NCI-H1105 (cell line): ENCODE measurements around the gene USP48.
"Not testable (repeated sequence)": the region's sequence is repeated elsewhere in the genome, so short reads cannot be mapped to it uniquely, and the experiment has no call there.

Experiments
- DNase-seq: peaks from one replicate; lab custom pipeline; 2025; lab: John Stamatoyannopoulos, UW

Gene USP48

GRCh38 chr1:21782868-21783678 is at the start of gene USP48:
TSS of gene USP48 (minus strand) at chr1:21783149. CDS start at chr1:21782957, 192 bp downstream.
- peak; percentile 97 for DNase-seq

GRCh38 chr1:21831454-21831970 is 48.6 kb upstream of the USP48 start:
- DNase-seq = no peak

DNA sequence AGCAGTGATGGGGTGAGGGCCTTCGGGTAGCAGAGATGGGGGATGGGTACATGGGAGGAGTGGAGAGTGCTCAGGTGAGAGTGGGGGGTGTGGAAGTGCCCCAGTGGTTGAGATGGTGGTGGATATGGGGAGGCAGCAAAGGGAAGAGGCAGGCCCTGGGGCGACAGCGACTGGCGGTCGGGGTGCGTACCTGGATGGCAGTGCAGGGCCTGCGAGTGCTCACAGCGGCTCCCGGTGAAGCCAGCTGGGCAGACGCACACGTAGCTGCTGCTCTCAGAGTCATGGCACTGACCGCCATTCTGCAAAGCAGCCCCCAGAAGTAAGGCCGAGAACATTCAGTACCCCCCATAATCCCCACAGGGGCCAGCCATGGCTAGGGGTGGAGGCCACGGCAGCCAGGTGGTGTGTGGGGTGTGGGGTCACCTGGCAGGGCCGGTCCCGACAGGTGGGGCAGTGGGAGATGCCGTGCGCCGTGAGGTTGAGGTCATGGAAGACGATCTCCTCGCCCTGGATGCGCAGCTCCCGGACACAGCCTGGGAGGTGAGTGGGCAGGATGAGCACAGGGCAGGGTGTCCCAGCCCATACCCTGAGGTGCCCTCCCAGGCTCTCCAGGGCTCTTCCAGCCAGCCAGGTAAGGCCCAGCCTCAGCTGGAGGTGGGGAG is 48.0 kb upstream of the USP48 start:
- DNase-seq = no peak

DNA sequence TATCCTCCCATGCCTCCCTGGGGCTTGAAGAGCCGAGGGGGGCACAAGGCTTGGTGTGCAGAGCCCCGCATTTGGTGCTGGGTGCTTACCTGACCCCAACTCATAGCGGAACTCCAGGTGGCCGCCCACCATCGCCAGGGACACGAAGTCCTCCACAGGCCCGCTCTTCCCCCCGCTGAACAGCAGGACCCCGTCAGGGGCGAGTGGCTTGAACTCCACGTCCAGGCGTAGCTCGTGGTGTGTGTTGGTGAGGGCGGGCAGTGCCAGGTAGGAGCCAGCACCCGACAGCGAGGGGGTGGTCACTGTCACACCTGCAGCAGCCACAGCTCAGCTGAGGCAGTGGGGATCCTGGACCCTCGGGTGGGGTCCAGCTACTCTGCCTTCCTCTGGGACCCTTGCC is 46.3 kb upstream of the USP48 start:
- DNase-seq = no peak

DNA sequence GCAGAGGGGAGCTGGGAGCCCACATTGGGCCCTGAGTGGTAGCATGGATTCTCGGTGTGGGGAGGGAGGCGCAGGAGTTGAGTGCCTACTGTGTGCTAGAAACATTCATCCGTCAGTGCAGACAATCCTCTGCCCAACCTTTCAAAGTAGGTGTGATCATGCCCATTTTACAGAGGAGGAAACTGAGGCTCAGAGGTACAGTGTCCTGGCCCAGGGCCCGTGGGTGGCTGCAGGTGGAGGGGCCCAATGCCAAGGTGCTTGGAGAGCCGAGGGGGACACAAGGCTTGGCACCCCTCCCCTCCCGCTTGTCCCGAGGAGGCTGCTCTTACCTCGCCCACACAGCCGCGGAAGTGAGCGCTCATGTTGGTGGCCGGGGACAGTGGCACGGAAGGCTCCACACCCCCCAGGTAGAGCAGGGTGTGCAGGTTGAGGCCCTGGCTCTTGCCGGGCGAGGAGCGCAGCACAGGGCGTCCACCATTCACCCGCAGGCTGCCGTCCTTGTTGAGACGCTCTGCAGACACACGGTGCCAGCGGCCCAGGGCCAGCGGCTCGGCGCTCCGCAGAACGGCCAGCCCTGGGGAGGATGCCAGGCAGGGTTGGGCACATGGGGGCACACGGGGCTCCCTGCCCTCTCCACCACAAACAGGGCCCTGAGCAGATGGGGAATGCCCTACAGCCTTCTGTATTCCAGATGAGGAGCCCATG is 45.7 kb upstream of the USP48 start:
- DNase-seq = no peak

DNA sequence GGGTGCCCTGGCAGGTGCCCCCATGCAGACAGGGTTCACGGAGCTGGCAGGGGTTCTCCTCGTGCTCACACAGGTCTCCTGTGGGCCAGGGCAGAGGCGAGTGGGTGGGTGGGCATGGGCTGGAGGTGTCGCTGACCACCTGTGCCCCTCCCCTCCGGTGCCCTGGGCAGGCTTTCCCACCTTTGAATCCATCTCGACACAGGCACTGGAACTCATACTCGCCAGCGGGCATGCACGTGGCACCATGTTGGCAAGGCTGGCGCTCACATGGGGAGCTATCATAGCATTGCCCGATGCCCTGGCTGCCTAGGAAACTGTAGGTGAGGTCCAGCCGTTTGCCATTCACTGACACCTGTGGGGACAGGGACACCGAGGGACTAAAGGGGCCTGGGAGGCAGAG is 45.1 kb upstream of the USP48 start:
- DNase-seq = no peak

GRCh38 chr1:21827141-21827679 is 44.3 kb upstream of the USP48 start:
- no peak for DNase-seq

DNA sequence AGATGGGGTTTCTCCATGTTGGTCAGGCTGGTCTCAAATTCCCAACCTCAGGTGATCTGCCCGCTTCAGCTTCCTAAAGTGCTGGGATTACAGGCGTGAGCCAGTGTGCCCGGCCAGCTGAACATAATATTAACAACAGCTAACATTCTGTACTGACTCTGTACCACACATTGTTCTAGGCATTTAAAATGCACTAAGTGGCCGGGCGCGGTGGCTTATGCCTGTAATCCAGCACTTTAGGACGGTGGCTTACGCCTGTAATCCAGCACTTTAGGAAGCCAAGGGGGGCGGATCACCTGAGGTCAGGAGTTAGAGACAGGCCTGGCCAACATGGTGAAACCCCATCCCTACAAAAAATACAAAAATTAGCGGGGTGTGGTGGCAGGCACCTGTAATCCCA is 43.7 kb upstream of the USP48 start:
- not testable (repeated sequence) for DNase-seq

DNA sequence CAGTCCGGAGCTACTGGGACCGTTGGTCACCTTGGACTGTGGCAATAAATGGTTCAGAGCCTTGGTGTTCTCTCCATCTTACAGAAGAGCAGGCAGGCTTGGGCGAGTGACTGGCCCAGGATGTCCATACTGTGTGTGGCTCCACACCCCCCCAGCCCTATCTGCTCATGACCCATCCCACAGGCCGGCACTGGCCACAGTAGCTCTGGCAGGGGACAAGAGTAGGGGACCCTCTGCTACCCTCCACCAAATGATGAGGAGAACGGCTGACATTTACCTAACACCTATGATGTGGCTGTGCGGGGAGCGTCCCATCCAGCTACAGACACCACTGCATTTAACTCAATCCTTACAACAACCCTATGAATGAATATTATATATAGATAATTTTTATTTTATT is 42.4 kb upstream of the USP48 start:
- DNase-seq = no peak

- no peak for DNase-seq
These were observed 42.0 kb upstream of the USP48 start for GRCh38 chr1:21824926-21825325.

DNA sequence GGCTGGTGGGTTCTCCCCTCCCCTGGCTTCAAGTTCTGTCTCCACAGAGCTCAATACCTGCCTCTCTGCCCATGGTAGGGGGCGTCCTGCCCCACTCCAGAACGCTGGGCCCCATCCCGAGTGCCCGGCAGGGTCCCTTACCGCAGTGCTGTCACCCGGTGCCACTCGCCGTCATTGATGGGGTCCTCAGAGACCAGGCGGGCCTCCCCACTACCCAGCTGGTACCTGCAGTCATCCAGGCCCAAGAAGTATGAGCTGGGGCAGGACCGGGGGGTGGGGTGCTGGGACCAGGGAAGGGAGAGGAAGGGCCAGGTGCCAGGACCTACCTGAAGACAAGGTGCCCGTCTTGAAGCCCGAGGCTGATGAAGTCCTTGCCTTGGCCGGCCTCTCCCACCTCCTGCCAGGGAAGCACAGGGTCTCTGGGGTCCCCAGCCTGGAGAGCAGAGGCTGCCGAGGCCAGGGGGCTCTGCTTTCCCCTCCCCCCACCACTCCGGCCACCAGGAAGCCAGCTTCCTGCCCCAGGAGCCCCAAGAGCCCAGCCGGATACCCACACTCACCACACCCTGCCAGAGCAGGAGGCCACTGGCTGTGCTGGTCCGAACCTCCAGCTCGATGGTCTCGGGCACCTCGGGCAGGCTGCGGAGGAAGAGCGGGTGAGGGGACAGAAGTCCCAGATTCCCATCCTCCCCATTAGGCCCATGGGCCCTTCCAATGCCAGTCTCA is 41.2 kb upstream of the USP48 start:
- DNase-seq = no peak

DNA sequence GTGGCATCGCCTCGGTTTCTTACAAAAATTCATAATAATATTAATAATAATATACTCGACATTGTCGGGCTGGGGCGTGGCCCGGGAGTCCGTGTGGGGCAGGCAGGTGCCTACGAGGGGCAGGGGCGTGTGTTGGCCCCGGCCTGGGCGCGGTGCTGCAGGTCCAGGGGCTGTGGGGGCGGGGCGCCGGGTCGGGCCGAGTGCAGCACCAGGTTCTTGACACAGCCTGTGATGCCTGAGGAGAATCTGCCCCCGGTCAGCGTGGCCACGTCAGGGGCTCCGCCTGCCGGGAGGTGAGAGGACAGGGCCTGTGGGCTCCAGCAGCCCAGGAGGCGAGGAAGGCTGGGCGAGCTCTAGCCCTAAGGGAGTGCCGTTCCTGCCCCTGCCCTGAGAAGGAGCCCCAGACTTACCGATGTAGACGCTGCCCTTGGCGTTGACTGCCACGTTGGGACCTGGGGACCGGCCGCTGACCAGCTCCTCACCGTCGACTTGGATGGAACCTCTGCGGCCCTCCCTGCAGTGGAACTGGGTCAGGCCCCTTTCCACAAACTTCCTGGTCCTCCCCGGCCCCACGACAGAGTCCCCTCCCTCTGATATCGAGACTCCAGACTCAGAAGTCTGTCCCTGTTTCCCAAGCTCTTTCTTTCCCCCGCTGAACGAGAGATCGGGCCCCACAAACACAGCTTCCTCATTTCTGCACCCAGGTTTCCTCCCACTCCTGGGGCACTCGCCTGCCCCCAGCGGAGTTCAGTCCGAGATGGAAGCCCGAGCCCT is 40.4 kb upstream of the USP48 start:
- no peak for DNase-seq

DNA sequence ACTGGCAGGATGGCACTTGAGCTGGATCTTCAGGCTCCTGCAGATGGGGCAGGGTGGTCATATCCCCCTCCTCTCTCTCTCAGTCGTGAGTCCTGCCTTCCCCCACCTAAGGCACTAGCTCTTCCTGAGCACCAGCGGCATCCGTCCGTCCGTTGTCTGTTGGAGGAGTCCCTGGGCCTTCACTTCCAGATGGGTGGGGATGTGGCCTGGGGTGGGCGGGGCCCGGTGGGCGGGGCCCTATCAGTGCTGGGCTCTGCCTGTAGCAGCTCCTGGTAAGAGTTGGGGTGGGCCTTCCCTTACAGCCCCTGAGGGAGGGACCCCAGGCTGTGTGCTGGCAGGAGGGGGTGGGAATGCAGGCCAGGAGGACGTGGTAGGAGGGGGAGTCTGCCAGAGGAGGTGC is 39.4 kb upstream of the USP48 start:
- no peak for DNase-seq

GRCh38 chr1:21821385-21822019 is 38.6 kb upstream of the USP48 start:
- no peak for DNase-seq

GRCh38 chr1:21820597-21821232 is 37.8 kb upstream of the USP48 start:
- DNase-seq = no peak

- no peak for DNase-seq
These were observed 35.7 kb upstream of the USP48 start for GRCh38 chr1:21818656-21819055.

- DNase-seq = no peak
These were observed 33.8 kb upstream of the USP48 start for GRCh38 chr1:21816602-21817302.

DNA sequence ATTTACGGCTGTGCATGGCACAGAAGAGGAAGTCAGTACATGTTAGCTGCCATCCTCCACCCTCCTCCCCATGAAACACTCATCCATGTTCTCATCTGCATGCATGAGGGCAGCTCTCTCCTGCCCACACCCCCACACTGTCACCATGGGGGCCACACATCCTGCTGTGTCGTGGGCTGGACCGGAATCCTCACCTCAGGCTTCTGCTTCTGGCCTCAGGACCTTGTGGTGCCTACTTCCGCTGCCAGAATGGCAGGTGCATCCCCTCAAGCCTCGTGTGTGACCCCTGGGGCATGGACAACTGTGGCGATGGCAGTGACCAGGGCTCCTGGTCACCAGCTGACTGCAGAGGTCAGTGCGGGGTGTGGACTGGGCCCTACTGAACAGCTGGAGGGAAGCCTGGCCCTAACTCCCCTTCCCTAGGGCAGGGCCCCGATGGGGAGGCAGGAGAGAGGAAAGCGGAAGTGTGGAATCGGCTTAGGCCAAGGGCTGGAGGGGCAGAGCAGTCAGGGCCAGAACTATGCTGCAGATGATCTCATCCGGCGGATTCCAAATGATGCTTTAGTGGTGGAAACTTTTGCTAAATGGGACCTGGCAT is 32.9 kb upstream of the USP48 start:
- DNase-seq = no peak

DNA sequence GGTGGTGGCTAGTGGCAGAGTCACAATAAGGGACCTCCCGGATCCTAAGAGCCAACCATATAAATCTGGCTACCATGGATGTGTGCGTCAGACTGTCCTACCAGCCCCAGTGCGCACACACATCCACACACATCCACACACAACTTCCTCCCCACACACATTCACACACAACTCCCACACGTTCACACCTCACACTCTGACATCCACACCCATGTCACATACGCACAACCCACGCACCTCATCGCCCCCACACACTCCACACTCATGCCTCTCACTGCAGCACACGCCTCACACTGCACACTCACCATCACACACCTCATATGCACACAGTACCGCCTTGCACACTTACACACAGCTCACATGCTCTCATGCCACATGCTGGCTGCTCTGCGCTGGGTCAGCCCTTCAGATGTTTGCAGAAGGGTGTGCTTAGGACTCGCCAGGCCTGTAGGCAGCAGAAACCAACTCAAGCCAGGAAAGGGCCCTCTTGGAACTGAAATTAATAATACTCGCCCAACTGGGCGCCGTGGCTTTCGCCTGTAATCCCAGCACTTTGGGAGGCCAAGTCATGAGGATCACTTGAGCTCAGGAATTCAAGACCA is 32.1 kb upstream of the USP48 start:
- DNase-seq = no peak
